GM10847 (cell line): ENCODE results near the gene ZNF738.
A peak's percentile ranks its signal among the peaks of the same experiment; 100 is the strongest.

Experiments used
- POLR2A ChIP-seq: IDR thresholded peaks from 2 replicates; pipeline ENCODE4 v1.6.1; 2011; ENCODE audit not compliant: insufficient read length; ENCODE audit errors: extremely low read depth

ZNF738 gene

GRCh38 chr19:21396893-21397572, 38.2 kb downstream of the ZNF738 start, which contains the start of gene ZNF493:
Gene ZNF493, plus strand, starts transcription at chr19:21397133. Its CDS starts 105 bp downstream, at chr19:21397238.
- TF ChIP-seq POLR2A, result peak; percentile 58

- no peak for TF ChIP-seq POLR2A
These were observed 40.1 kb downstream of the ZNF738 start for GRCh38 chr19:21398851-21399250.

- TF ChIP-seq POLR2A, result no peak
These were observed 43.6 kb downstream of the ZNF738 start for GRCh38 chr19:21402303-21402985.

- no peak for TF ChIP-seq POLR2A
These were observed 51.4 kb downstream of the ZNF738 start for GRCh38 chr19:21410166-21410565.

- TF ChIP-seq POLR2A, result no peak
These were observed 63.4 kb downstream of the ZNF738 start for GRCh38 chr19:21422244-21422643.

- no peak for TF ChIP-seq POLR2A
These were observed 64.5 kb downstream of the ZNF738 start for GRCh38 chr19:21423057-21424041.
